ENCODE results near the gene DUSP5.

DNA sequence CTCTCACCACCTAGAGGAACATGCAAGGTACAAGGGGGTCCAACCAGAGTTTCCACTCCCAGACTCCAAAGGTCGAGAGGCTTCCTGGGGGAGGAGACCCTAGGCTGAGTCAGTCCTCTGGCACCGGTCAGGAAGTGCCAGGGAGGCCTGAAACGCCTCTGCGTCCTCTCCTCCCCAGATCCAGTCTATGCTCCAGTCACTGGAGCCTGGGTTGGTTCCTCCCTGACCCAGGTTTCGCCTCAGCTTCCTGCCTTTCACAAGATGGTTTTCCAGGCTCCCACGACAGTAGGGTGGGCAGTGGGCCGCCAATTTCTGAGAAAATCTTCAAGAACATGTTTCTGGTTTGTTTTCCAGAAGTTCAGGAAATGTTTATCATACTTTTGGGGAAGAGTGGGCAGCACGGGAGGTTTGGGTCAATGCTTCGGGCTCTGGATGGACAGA lies 30.0 kb downstream of the DUSP5 start:
- TF ChIP-seq, protein P1, sequence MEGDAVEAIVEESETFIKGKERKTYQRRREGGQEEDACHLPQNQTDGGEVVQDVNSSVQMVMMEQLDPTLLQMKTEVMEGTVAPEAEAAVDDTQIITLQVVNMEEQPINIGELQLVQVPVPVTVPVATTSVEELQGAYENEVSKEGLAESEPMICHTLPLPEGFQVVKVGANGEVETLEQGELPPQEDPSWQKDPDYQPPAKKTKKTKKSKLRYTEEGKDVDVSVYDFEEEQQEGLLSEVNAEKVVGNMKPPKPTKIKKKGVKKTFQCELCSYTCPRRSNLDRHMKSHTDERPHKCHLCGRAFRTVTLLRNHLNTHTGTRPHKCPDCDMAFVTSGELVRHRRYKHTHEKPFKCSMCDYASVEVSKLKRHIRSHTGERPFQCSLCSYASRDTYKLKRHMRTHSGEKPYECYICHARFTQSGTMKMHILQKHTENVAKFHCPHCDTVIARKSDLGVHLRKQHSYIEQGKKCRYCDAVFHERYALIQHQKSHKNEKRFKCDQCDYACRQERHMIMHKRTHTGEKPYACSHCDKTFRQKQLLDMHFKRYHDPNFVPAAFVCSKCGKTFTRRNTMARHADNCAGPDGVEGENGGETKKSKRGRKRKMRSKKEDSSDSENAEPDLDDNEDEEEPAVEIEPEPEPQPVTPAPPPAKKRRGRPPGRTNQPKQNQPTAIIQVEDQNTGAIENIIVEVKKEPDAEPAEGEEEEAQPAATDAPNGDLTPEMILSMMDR (IDR thresholded peaks at IDR 0.05; ENCODE audit: low read depth, low read length, poor library complexity, severe bottlenecking), result no peak
- no peak for TF ChIP-seq EZH2phosphoT487 (IDR thresholded peaks at IDR 0.05; ENCODE audit: borderline replicate concordance, low read length)

All from DOHH2 (cell line).